Measurements from ENCODE around the gene LIMS1. TPM values are rescaled to one million over a fixed set of nuclear protein-coding genes. Genes with fewer than 3 reads are reported as not detected.

LIMS1 gene
- polyA plus RNA-seq, 1 donor from 2014 or later: 42.2 TPM

DNA sequence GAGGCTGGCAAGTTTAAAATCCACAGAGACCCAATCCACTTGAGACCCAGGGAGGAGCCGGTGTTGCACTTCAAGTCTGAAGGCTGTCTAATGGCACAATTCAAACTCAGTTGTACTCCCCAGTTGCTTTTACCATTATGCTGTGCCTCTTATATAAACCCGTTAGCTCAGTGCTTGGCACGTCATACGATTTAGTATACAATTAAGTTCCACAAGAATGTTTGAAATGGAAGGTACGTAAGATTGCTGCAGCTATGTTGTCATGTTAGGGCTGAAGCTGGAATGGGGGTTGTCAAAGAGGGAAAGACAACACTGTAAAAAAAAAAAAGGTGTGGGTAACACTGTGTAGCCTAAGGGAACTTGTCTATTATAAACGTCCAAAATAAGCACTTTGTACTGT is 30.2 kb downstream of the LIMS1 start:
- H3K27me3 Mint-ChIP-seq: no peaks in the 10 kb centered on the region
- peaks cover 3% of the 10 kb centered on the region for H3K36me3 Mint-ChIP-seq
- H3K27ac Mint-ChIP-seq: no peak overlapping the region
- no peak overlapping the region for H3K4me3 Mint-ChIP-seq
- H3K9me3 Mint-ChIP-seq: no peaks in the 10 kb centered on the region
- H3K4me1 Mint-ChIP-seq: peaks cover 11 to 20% (median 11%) of the 10 kb centered on the region in 3 donors

GRCh38 chr2:108565778-108566375 is 31.6 kb downstream of the LIMS1 start:
- Mint-ChIP-seq H3K27me3 (no peaks in the 10 kb centered on the region), H3K4me3 (peak overlapping the region in 2 of 4 donors; percentile 4 to 58), H3K36me3 (peaks cover 3% of the 10 kb centered on the region), H3K27ac (peak overlapping the region in 1 of 3 donors; percentile 71), H3K9me3 (no peaks in the 10 kb centered on the region), H3K4me1 (peaks cover 7 to 20% (median 9%) of the 10 kb centered on the region in 3 donors)

GRCh38 chr2:108570416-108570815 is 36.1 kb downstream of the LIMS1 start:
- peaks cover 24 to 33% (median 26%) of the 10 kb centered on the region in 3 donors for H3K4me1 Mint-ChIP-seq
- peaks cover 6% of the 10 kb centered on the region for H3K36me3 Mint-ChIP-seq
- no peaks in the 10 kb centered on the region for H3K9me3 Mint-ChIP-seq
- H3K27ac Mint-ChIP-seq: no peak overlapping the region
- no peaks in the 10 kb centered on the region for H3K27me3 Mint-ChIP-seq
- peak overlapping the region in 1 of 4 donors; percentile 38 for H3K4me3 Mint-ChIP-seq

DNA sequence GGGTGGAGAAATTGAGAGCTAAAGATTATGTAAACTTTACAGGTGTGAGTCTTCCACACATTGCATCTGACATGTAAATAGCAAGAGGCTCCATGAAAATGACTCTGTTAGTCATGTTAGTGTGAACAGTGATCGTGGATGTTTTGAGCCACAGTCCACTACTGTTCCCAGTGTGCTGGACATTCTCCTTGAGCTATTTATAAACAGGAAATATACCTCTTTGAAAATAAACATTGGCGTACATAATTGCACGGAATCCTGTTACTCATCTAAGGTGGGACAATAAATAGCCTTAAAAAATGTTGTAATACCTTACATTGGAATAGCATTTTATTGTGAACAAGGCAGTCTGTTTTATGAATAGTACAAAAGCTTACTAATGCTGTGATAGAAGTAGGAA is 37.0 kb downstream of the LIMS1 start:
- no peaks in the 10 kb centered on the region for H3K27me3 Mint-ChIP-seq

GRCh38 chr2:108573061-108573460 is 38.8 kb downstream of the LIMS1 start:
- Mint-ChIP-seq H3K36me3 (peaks cover 6% of the 10 kb centered on the region), H3K27ac (no peak overlapping the region)

More for the DNA sequence above, 37.0 kb downstream of the LIMS1 start:
- H3K4me3 Mint-ChIP-seq: no peak overlapping the region
- peak overlapping the region in 1 of 3 donors; percentile 37 for H3K27ac Mint-ChIP-seq
- H3K9me3 Mint-ChIP-seq: no peaks in the 10 kb centered on the region
- H3K36me3 Mint-ChIP-seq: peaks cover 6% of the 10 kb centered on the region
- peaks cover 19 to 34% (median 22%) of the 10 kb centered on the region in 3 donors for H3K4me1 Mint-ChIP-seq

GRCh38 chr2:108574332-108574731 is 40.1 kb downstream of the LIMS1 start:
- Mint-ChIP-seq H3K9me3 (no peaks in the 10 kb centered on the region), H3K4me3 (no peak overlapping the region), H3K27ac (peak overlapping the region in 1 of 3 donors; percentile 10), H3K4me1 (peaks cover 19 to 28% (median 20%) of the 10 kb centered on the region in 3 donors), H3K27me3 (no peaks in the 10 kb centered on the region), H3K36me3 (peaks cover 7% of the 10 kb centered on the region)

More at GRCh38 chr2:108573061-108573460, 38.8 kb downstream of the LIMS1 start:
- no peaks in the 10 kb centered on the region for H3K27me3 Mint-ChIP-seq
- H3K4me3 Mint-ChIP-seq: no peak overlapping the region
- no peaks in the 10 kb centered on the region for H3K9me3 Mint-ChIP-seq
- peaks cover 19 to 28% (median 20%) of the 10 kb centered on the region in 3 donors for H3K4me1 Mint-ChIP-seq

GRCh38 chr2:108575132-108575966 is 41.1 kb downstream of the LIMS1 start:
- H3K4me3 Mint-ChIP-seq: peak overlapping the region in 2 of 4 donors; percentile 46 to 77
- H3K27ac Mint-ChIP-seq: peak overlapping the region in 1 of 3 donors; percentile 14
- H3K4me1 Mint-ChIP-seq: peaks cover 28 to 38% (median 29%) of the 10 kb centered on the region in 3 donors
- H3K27me3 Mint-ChIP-seq: no peaks in the 10 kb centered on the region
- H3K36me3 Mint-ChIP-seq: peaks cover 6% of the 10 kb centered on the region
- no peaks in the 10 kb centered on the region for H3K9me3 Mint-ChIP-seq

DNA sequence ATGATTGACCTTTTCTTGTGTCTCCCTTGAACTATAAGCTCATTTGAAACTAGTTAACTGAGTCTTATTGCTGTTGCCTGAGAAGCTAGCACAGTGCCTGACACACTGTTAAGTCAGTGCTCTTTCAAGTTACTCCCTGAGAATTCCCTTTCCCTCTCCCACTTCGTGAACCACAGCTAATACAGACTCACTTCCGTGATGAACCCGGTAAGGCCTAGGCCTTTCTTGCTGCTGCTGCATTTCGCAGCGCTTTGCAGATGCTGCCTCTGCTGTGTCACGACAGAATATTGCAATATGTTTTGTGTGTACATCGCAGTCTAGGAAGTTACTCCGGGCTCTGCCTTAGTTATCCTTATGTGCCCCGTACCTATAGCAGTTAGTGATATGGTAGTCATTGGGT is 42.8 kb downstream of the LIMS1 start:
- no peaks in the 10 kb centered on the region for H3K27me3 Mint-ChIP-seq
- no peak overlapping the region for H3K27ac Mint-ChIP-seq
- H3K36me3 Mint-ChIP-seq: peaks cover 6% of the 10 kb centered on the region
- no peaks in the 10 kb centered on the region for H3K9me3 Mint-ChIP-seq
- H3K4me1 Mint-ChIP-seq: peaks cover 36 to 48% (median 41%) of the 10 kb centered on the region in 3 donors
- no peak overlapping the region for H3K4me3 Mint-ChIP-seq

- no peaks in the 10 kb centered on the region for H3K27me3 Mint-ChIP-seq
- H3K27ac Mint-ChIP-seq: peak overlapping the region; percentile 39 to 62 (median 59)
- H3K4me3 Mint-ChIP-seq: peak overlapping the region in 1 of 4 donors; percentile 83
- H3K36me3 Mint-ChIP-seq: peaks cover 6% of the 10 kb centered on the region
- H3K9me3 Mint-ChIP-seq: no peaks in the 10 kb centered on the region
- peaks cover 35 to 42% (median 41%) of the 10 kb centered on the region in 3 donors for H3K4me1 Mint-ChIP-seq
Observed at GRCh38 chr2:108579623-108580022, 45.4 kb downstream of the LIMS1 start.

- peak overlapping the region; percentile 40 to 62 (median 59) for H3K27ac Mint-ChIP-seq
- peaks cover 32 to 38% (median 37%) of the 10 kb centered on the region in 3 donors for H3K4me1 Mint-ChIP-seq
- no peaks in the 10 kb centered on the region for H3K27me3 Mint-ChIP-seq
- peak overlapping the region in 3 of 4 donors; percentile 9 to 69 (median 29) for H3K4me3 Mint-ChIP-seq
- no peaks in the 10 kb centered on the region for H3K9me3 Mint-ChIP-seq
- peaks cover 4% of the 10 kb centered on the region for H3K36me3 Mint-ChIP-seq
Observed at GRCh38 chr2:108580050-108580449, 45.8 kb downstream of the LIMS1 start.

DNA sequence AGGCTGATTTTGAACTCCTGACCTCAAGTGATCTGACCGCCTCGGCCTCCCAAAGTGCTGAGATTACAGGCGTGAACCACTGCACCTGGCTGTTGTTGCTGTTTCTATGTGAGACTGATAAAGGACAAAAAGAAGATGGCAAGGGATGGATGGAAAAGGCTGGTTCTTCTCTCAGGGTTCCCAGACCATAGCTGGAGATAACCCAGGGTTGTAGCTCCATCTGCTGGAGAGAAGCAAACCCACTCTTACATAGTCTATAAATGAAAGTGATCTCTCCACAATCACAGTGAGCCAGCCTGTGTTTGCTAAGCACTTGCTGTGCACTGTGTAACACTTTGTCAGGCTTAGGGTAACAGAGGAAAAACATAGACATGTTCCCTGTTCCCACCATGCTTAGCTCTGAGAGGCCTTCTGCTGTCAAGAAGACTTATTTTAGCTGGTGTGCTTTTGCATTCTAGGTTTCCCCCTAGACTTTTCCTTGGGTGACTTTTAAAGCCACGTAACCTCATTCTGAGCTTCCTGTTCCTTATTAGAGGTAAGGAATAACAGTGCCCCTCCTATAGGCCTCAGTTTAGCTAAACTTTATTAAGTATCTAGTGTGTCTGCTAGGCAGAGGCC is 49.7 kb downstream of the LIMS1 start:
- no peaks in the 10 kb centered on the region for H3K36me3 Mint-ChIP-seq
- H3K27ac Mint-ChIP-seq: peak overlapping the region in 2 of 3 donors; percentile 0 to 1
- peaks cover 43 to 48% (median 48%) of the 10 kb centered on the region in 3 donors for H3K4me1 Mint-ChIP-seq
- H3K27me3 Mint-ChIP-seq: no peaks in the 10 kb centered on the region
- H3K4me3 Mint-ChIP-seq: no peak overlapping the region
- H3K9me3 Mint-ChIP-seq: peaks cover 0 to 2% (median 0%) of the 10 kb centered on the region in 3 donors

DNA sequence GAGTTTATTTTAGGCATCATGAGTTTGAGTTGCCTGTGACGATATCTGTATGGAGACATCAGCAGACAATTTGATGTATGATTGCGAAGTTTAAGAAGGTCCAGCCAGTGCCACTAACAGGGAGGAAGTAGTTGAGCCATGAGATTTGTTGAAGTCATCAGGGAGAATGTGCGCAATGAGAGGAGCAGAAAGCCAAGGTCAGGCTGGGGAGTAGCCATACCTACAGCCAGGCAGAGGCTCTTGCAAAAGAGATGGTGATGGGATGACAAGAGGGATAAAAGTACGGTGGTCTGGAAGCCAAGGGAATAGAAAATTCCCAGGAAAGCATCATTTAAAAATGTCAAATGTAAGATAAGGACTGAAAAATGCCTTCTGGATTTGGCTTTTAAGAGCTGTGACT is 51.2 kb downstream of the LIMS1 start:
- H3K4me3 Mint-ChIP-seq: no peak overlapping the region
- no peaks in the 10 kb centered on the region for H3K27me3 Mint-ChIP-seq
- H3K27ac Mint-ChIP-seq: peak overlapping the region in 1 of 3 donors; percentile 67
- H3K4me1 Mint-ChIP-seq: peaks cover 39 to 51% (median 49%) of the 10 kb centered on the region in 3 donors
- H3K36me3 Mint-ChIP-seq: no peaks in the 10 kb centered on the region
- peaks cover 0 to 2% (median 0%) of the 10 kb centered on the region in 3 donors for H3K9me3 Mint-ChIP-seq

DNA sequence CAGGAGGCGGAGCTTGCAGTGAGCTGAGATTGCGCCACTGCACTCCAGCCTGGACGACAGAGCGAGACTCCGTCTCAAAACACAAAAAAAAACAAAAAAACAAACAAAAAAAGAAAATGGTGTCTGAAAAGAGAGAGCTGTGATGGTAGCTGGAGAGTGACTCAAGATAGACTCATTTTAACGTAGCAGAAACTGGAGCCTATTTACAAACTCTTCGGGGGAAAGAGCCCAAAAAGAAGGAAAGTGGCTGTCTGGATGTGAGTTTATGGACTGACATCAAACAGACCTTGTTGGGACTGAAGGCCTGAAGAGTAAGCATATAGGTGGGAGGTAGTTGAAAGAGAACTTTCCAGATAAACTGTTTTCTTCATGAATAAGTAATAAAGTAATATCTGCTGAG is 51.8 kb downstream of the LIMS1 start:
- peaks cover 0 to 2% (median 0%) of the 10 kb centered on the region in 3 donors for H3K9me3 Mint-ChIP-seq
- no peaks in the 10 kb centered on the region for H3K36me3 Mint-ChIP-seq
- H3K4me1 Mint-ChIP-seq: peaks cover 37 to 50% (median 49%) of the 10 kb centered on the region in 3 donors
- no peak overlapping the region for H3K27ac Mint-ChIP-seq
- H3K27me3 Mint-ChIP-seq: no peaks in the 10 kb centered on the region
- no peak overlapping the region for H3K4me3 Mint-ChIP-seq

- Mint-ChIP-seq H3K4me1 (peaks cover 39 to 50% (median 48%) of the 10 kb centered on the region in 3 donors), H3K36me3 (no peaks in the 10 kb centered on the region), H3K4me3 (no peak overlapping the region), H3K9me3 (peaks cover 0 to 2% (median 0%) of the 10 kb centered on the region in 3 donors), H3K27ac (peak overlapping the region in 1 of 3 donors; percentile 25), H3K27me3 (no peaks in the 10 kb centered on the region)
Observed at GRCh38 chr2:108586631-108587030, 52.4 kb downstream of the LIMS1 start.

- Mint-ChIP-seq H3K36me3 (no peaks in the 10 kb centered on the region), H3K9me3 (peaks cover 0 to 2% (median 0%) of the 10 kb centered on the region in 3 donors), H3K4me1 (peaks cover 39 to 53% (median 50%) of the 10 kb centered on the region in 3 donors), H3K4me3 (peak overlapping the region in 1 of 4 donors; percentile 89), H3K27me3 (no peaks in the 10 kb centered on the region), H3K27ac (peak overlapping the region; percentile 79 to 90 (median 84))
Observed at GRCh38 chr2:108587621-108588020, 53.4 kb downstream of the LIMS1 start.

All from IgD-negative memory B cell (primary cell).